Neural cell (in vitro differentiated cells): ENCODE results near the gene BRCA2.

ENCODE experiments used
- POLR2AphosphoS5 ChIP-seq: IDR thresholded peaks from 2 replicates; pipeline ENCODE4 v1.6.1; 2012
- TAF1 ChIP-seq: IDR thresholded peaks from 2 replicates; pipeline ENCODE4 v1.6.1; 2012; ENCODE audit warnings: low read depth
- TF ChIP-seq, protein P1 (sequence below): fragments of 450-650 bp; IDR thresholded peaks from 2 replicates; pipeline ENCODE4 v1.5.1; 2014; ENCODE audit warnings: antibody characterized with exemption, mild to moderate bottlenecking, moderate library complexity; ENCODE audit not compliant: poor library complexity, severe bottlenecking

DNA sequence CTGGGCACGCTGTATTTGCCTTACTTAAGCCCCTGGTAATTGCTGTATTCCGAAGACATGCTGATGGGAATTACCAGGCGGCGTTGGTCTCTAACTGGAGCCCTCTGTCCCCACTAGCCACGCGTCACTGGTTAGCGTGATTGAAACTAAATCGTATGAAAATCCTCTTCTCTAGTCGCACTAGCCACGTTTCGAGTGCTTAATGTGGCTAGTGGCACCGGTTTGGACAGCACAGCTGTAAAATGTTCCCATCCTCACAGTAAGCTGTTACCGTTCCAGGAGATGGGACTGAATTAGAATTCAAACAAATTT lies 676 bp downstream of the BRCA2 start:
- TF ChIP-seq, protein P1, sequence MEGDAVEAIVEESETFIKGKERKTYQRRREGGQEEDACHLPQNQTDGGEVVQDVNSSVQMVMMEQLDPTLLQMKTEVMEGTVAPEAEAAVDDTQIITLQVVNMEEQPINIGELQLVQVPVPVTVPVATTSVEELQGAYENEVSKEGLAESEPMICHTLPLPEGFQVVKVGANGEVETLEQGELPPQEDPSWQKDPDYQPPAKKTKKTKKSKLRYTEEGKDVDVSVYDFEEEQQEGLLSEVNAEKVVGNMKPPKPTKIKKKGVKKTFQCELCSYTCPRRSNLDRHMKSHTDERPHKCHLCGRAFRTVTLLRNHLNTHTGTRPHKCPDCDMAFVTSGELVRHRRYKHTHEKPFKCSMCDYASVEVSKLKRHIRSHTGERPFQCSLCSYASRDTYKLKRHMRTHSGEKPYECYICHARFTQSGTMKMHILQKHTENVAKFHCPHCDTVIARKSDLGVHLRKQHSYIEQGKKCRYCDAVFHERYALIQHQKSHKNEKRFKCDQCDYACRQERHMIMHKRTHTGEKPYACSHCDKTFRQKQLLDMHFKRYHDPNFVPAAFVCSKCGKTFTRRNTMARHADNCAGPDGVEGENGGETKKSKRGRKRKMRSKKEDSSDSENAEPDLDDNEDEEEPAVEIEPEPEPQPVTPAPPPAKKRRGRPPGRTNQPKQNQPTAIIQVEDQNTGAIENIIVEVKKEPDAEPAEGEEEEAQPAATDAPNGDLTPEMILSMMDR, result no peak
- no peak for TF ChIP-seq POLR2AphosphoS5
- TF ChIP-seq TAF1, result no peak
